Body of pancreas (tissue), 4 donors: ENCODE results near the gene TLR9. TPM values are rescaled to one million over a fixed set of nuclear protein-coding genes. Genes with fewer than 3 reads are reported as not detected.

Experiments used
- ATAC-seq: fragments of 150-250 bp; one replicate; pipeline ENCODE4 v1.9.1; 2016
- DNase-seq, 4 donors: peaks; one replicate each; pipeline ENCODE4 v3.0.0-alpha.2; 2019
- H3K27ac ChIP-seq, 4 donors: fragments of 200-600 bp; sonication (generic); 1 replicate in 3 of 4; 2 replicates in 1 of 4; pipeline versions ENCODE4 v1.5.1 to v1.6.1; 2016 to 2019; ENCODE audit warnings: mild to moderate bottlenecking in 1 of 4, mixed read lengths in 1 of 4, moderate library complexity in 1 of 4
- H3K27me3 ChIP-seq, 2 donors: fragments of 200-600 bp; sonication (generic); one replicate each; pipeline ENCODE4 v1.6.0; 2016; ENCODE audit warnings: mild to moderate bottlenecking in 1 of 2
- H3K36me3 ChIP-seq, 2 donors: fragments of 200-600 bp; sonication (generic); replicated peaks in 1 of 2; 2 replicates each; pipeline ENCODE4 v1.5.1; 2016; ENCODE audit warnings: low read depth in 2 of 2; ENCODE audit not compliant: insufficient read depth in 1 of 2
- H3K4me1 ChIP-seq: fragments of 200-600 bp; sonication (generic); one replicate; pipeline ENCODE4 v1.6.0; 2016
- H3K4me3 ChIP-seq, 2 donors: fragments of 200-600 bp; sonication (generic); 1 replicate in 1 of 2; 2 replicates in 1 of 2; pipeline ENCODE4 v1.5.1; 2016 to 2019
- H3K9me3 ChIP-seq, 3 donors: fragments of 200-600 bp; sonication (generic); 1 replicate in 2 of 3; 2 replicates in 1 of 3; pipeline ENCODE4 v1.5.1; 2016
- POLR2A ChIP-seq, 3 donors: fragments of 450-650 bp; IDR thresholded peaks; one replicate each; pipeline ENCODE4 v1.6.1; 2016; ENCODE audit warnings: antibody characterized with exemption in 3 of 3, mild to moderate bottlenecking in 2 of 3
- WGBS, 2 donors: methylation state at CpG; one replicate each; pipeline ENCODE4 v1.1.5; 2017; 5-methylcytosine and 5-hydroxymethylcytosine counted together
- intact Hi-C: fragments of 100-400 bp; cut with DNase I; formaldehyde crosslinking; loops from one replicate; pipeline ENCODE4 v1.15.1; 2023
- total RNA-seq, 2 donors: library from RNA; depleted of rRNA; stranded (reverse); fragments of >200 nt; gene quantifications; one replicate each; pipeline ENCODE4 v1.1.0, GENCODE V29; 2016
- TF ChIP-seq, protein P1 (sequence below), 7 experiments: fragments of 450-650 bp in 4 of 7; fragments of 200-600 bp in 3 of 7; sonication (generic) in 3 of 7; IDR thresholded peaks; one replicate each; pipeline ENCODE4 v1.5.1; 2016 to 2019; ENCODE audit warnings: antibody characterized with exemption in 7 of 7

TLR9 gene
- total RNA-seq, 2 donors from 2014 or later: 0.26 TPM; not detected in 1

DNA sequence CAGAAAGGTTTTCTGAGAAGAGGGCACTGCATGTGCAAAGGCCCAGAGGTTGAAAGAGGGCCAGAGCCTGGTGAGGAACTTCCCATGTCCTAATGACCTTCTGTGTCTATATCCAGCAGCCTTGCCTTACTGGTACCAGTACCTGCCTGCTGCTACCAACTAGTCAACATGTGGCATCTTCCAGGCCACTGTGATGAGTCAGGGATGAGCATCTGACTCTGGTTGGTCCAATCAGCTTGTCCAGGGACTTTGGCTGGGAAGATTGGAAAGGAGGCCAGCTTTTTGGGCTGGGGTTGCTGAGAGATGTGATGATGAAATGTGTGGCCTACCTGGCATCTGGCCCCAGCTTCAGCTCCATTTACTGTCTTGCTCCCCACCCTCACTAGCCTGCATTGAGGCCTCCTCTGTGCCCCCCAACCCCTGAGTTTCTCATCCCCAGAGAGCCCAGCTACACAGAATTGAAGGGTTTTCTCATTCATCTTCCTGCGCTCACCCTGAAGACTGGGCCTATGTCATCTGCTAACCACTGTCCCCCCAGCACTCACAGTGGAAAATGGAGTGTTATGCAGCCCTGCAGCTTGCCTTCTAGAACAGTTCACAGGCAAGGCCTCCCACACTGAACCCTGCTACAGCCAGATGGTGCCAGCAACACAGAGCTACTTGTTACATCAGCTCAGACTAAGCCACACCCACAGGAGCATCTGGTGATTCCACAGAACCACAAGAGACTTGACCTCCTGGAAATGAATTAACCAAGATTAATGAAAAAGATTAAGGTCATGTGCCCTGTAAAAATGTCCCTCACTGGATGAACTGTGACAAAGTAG, 14.8 kb upstream of the TLR9 start:
- TF ChIP-seq, protein P1, sequence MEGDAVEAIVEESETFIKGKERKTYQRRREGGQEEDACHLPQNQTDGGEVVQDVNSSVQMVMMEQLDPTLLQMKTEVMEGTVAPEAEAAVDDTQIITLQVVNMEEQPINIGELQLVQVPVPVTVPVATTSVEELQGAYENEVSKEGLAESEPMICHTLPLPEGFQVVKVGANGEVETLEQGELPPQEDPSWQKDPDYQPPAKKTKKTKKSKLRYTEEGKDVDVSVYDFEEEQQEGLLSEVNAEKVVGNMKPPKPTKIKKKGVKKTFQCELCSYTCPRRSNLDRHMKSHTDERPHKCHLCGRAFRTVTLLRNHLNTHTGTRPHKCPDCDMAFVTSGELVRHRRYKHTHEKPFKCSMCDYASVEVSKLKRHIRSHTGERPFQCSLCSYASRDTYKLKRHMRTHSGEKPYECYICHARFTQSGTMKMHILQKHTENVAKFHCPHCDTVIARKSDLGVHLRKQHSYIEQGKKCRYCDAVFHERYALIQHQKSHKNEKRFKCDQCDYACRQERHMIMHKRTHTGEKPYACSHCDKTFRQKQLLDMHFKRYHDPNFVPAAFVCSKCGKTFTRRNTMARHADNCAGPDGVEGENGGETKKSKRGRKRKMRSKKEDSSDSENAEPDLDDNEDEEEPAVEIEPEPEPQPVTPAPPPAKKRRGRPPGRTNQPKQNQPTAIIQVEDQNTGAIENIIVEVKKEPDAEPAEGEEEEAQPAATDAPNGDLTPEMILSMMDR (IDR thresholded peaks at IDR 0.05): no peak
- no peak for TF ChIP-seq POLR2A (IDR thresholded peaks at IDR 0.05)
- 100% methylated on average over 1 of the region's 1 CpG for WGBS, 2 donors
- H3K4me1 ChIP-seq: peaks cover 42% of the 10 kb centered on the region

DNA sequence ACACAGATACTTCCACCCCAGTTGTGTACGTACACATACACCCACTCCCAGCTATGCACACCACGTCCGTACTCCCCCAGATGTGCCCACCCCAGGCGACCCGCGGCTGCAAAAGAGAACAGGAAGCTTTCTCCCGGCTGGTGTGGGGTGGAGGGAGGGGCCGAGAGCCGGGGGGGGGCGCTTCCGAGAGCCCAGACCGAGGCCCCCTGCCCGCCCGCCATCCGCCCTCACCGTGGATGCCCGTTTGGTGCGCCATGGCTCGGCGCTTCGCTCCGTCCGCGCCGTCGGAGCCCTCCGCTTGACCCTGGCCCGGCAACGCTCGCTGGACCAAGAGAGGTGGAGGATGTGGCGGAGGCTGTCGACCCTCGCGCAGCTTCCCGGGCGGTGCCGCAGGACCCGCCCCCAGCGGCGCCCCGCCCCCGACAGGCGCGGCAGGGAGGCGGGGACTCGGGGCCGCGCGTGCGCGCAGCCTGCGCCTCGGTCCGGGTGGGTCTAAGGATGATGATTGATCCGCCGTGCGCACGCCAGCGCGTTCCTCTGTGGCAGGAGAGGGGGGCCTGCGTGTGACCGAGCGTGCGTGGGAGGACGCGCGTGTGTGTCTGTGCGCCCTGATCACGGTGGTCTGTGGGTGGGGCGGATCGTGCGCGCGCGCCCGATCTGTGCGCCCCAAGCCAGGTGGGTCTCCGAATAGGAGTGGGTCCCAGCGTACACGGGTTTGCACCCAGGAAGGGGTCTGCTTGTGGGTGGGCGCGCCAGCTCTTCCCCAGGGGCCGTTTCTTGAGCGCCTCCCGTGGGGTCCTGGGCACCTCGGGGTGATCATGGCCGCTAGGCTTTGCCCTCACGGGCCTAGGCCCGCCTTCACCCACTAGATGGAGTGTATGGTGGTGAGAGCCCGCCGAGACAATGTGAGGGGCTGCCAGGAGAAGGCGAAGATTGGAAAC, 13.6 kb upstream of the TLR9 start, which contains the start of gene TWF2:
TWF2 (minus strand) TSS at position 398 of the 941 bp plus-strand sequence; CDS start at position 256, 142 bp downstream.
- ATAC-seq (peak; percentile 75), DNase-seq (peak; percentile 67 to 77 (median 75))
- intact Hi-C loops: no loop called here
- peaks cover 38% of the 10 kb centered on the region for H3K4me1 ChIP-seq
- no peaks in the 10 kb centered on the region for H3K9me3 ChIP-seq
- TF ChIP-seq, protein P1 (IDR thresholded peaks at IDR 0.05): peak in 6 of 7 experiments; percentile 18 to 53 (median 37)
- TF ChIP-seq POLR2A (IDR thresholded peaks at IDR 0.05): peak in 2 of 3 donors; percentile 43 to 64
- H3K27ac ChIP-seq: peak within 1 kb of the TSS; percentile 70 to 92 (median 84)
- no peaks in the 10 kb centered on the region for H3K27me3 ChIP-seq
- 0 to 1% methylated on average over 8 to 92 of the region's 92 CpGs for WGBS, 2 donors
- peak within 1 kb of the TSS; percentile 42 to 88 for H3K4me3 ChIP-seq
- H3K36me3 ChIP-seq: no peaks in the 10 kb centered on the region

More for the DNA sequence above, 14.8 kb upstream of the TLR9 start:
- H3K36me3 ChIP-seq: no peaks in the 10 kb centered on the region
- no peak overlapping the region for H3K4me3 ChIP-seq
- intact Hi-C loops: no loop called here
- DNase-seq (peak in 3 of 4 donors; percentile 56 to 78 (median 68)), ATAC-seq (no peak)
- no peaks in the 10 kb centered on the region for H3K9me3 ChIP-seq
- H3K27ac ChIP-seq: peak overlapping the region in 2 of 4 donors; percentile 86 to 92
- H3K27me3 ChIP-seq: no peaks in the 10 kb centered on the region

DNA sequence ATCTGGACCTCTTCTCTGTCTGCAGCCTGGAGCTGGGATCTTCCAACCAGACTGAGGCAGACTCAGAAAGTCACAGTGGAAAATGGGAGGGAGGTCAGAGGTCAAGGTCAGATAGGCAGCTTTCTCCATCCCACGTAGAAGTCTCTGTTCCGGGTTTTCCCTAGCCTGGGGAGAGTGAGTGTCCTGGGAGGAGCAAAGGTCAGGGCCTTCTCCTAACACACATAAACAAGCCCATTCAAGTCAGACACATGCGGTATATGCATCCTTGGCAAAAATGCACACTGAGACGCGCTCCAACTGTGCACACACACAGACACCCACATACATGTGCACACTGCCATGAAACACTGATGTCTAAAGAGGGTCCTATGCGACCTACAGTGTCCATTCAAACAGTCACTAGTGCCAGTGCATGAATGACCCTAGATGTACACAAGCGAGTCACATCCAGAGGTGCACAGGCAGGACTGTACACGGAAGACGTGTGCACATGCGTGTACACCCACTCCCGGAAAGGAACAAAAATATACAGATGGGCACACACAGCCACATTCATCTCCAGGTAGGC, 12.8 kb upstream of the TLR9 start:
- DNase-seq (peak in 1 of 4 donors; percentile 10), ATAC-seq (peak; percentile 5)
- Histone ChIP-seq H3K27me3 (no peaks in the 10 kb centered on the region), H3K9me3 (no peaks in the 10 kb centered on the region), H3K36me3 (no peaks in the 10 kb centered on the region), H3K4me1 (peaks cover 38% of the 10 kb centered on the region), H3K27ac (peak overlapping the region; percentile 70 to 92 (median 84)), H3K4me3 (peak overlapping the region; percentile 42 to 88)
- 20 to 32% methylated on average over 5 to 11 of the region's 11 CpGs for WGBS, 2 donors
- intact Hi-C loops: no loop called here
- no peak for TF ChIP-seq POLR2A (IDR thresholded peaks at IDR 0.05)
- TF ChIP-seq, protein P1 (IDR thresholded peaks at IDR 0.05): peak in 1 of 7 experiments; percentile 56

DNA sequence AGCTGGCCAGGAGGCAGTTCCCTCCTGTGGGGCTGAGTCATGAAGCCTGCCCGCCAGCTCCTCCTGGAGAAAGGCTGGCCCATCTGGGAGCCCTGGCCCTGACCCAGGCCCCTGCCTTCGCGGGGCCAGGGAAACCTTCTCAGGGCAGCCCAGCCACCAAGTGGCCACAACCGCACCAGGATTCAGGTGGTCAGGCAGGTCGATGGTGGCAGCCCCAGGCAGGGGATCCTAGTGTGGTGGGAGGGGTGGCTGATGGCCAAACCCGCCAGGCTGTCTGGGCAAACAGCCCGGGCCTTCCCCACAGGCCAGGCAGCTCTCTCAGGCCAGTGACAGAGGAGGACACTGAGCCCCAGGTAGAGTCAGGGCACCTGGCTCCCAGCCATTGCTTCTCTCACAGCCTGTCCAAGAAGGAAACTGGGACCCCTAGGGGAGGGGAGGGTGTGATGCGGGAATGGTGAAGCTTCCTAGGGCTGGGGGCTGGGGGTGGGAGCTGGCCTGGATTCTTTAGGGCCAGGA, 12.3 kb upstream of the TLR9 start:
- H3K4me1 ChIP-seq: peaks cover 38% of the 10 kb centered on the region
- no peaks in the 10 kb centered on the region for H3K36me3 ChIP-seq
- WGBS, 2 donors: 0 to 9% methylated on average over 3 to 8 of the region's 8 CpGs
- DNase-seq (peak; percentile 76 to 91 (median 84)), ATAC-seq (peak; percentile 72)
- no peak overlapping the region for H3K4me3 ChIP-seq
- no peaks in the 10 kb centered on the region for H3K27me3 ChIP-seq
- H3K9me3 ChIP-seq: no peaks in the 10 kb centered on the region
- peak overlapping the region; percentile 70 to 92 (median 84) for H3K27ac ChIP-seq
- intact Hi-C loops: no loop called here
- peak in 2 of 3 donors; percentile 9 to 24 for TF ChIP-seq POLR2A (IDR thresholded peaks at IDR 0.05)
- TF ChIP-seq, protein P1 (IDR thresholded peaks at IDR 0.05): peak in 1 of 7 experiments; percentile 31
